Fibroblast of pulmonary artery (primary cell): ENCODE measurements around the gene CDK19.
A peak's percentile ranks its signal among the peaks of the same experiment; 100 is the strongest.

ENCODE experiments used
- DNase-seq: peaks from one replicate; pipeline ENCODE4 v3.0.0-alpha.2; 2010; ENCODE audit warnings: low read depth
- H3K4me3 ChIP-seq: replicated peaks from 2 replicates; pipeline ENCODE4 v1.5.1; 2011; ENCODE audit warnings: low read depth, mild to moderate bottlenecking, control low read depth, low read length, moderate library complexity
- CTCF ChIP-seq: IDR thresholded peaks from 2 replicates; pipeline ENCODE4 v1.5.1; 2011; ENCODE audit warnings: mild to moderate bottlenecking, control low read depth, low read length, inconsistent platforms; ENCODE audit errors: missing control alignments

CDK19 gene

GRCh38 chr6:110665600-110665999 is 149.7 kb downstream of the CDK19 start:
- H3K4me3 ChIP-seq: no peak overlapping the region
- no peak for DNase-seq

GRCh38 chr6:110664933-110665332 is 150.3 kb downstream of the CDK19 start:
- no peak for TF ChIP-seq CTCF
- H3K4me3 ChIP-seq: no peak overlapping the region
- no peak for DNase-seq

More at GRCh38 chr6:110665600-110665999, 149.7 kb downstream of the CDK19 start:
- TF ChIP-seq CTCF: no peak

GRCh38 chr6:110662490-110663211 is 152.6 kb downstream of the CDK19 start:
- DNase-seq: peak; percentile 14
- no peak for TF ChIP-seq CTCF
- no peak overlapping the region for H3K4me3 ChIP-seq

GRCh38 chr6:110661414-110661813 is 153.9 kb downstream of the CDK19 start:
- no peak for TF ChIP-seq CTCF
- no peak for DNase-seq
- H3K4me3 ChIP-seq: no peak overlapping the region

- TF ChIP-seq CTCF: no peak
- H3K4me3 ChIP-seq: no peak overlapping the region
- no peak for DNase-seq
These were observed 155.1 kb downstream of the CDK19 start for GRCh38 chr6:110660066-110660655.

GRCh38 chr6:110658631-110659211 is 156.5 kb downstream of the CDK19 start:
- DNase-seq: no peak
- no peak for TF ChIP-seq CTCF
- no peak overlapping the region for H3K4me3 ChIP-seq
